Right atrium auricular region (tissue), 2 donors: ENCODE data around the gene HOXD9. TPM values are rescaled to one million over a fixed set of nuclear protein-coding genes. Genes with fewer than 3 reads are reported as not detected.

ENCODE experiments used
- DNase-seq: peaks from one replicate; pipeline ENCODE4 v3.0.0-alpha.2; 2019; ENCODE audit warnings: low spot score
- H3K27ac ChIP-seq, 2 donors: fragments of 200-600 bp; sonication (generic); 1 replicate in 1 of 2; 2 replicates in 1 of 2; pipeline ENCODE4 v1.5.1; 2016 to 2019
- H3K27me3 ChIP-seq, 2 donors: fragments of 200-600 bp; sonication (generic); one replicate each; pipeline versions ENCODE4 v1.5.1 to v1.6.0; 2017 to 2019
- H3K36me3 ChIP-seq: fragments of 200-600 bp; sonication (generic); one replicate; pipeline ENCODE4 v1.5.1; 2016
- H3K4me1 ChIP-seq, 2 donors: fragments of 200-600 bp; sonication (generic); one replicate each; pipeline versions ENCODE4 v1.5.1 to v1.6.0; 2017 to 2019
- H3K4me3 ChIP-seq, 2 donors: fragments of 200-600 bp; sonication (generic); 1 replicate in 1 of 2; 2 replicates in 1 of 2; pipeline ENCODE4 v1.5.1; 2017 to 2019; ENCODE audit warnings: mild to moderate bottlenecking in 1 of 2, moderate library complexity in 1 of 2
- H3K9me3 ChIP-seq, 2 donors: fragments of 200-600 bp; sonication (generic); one replicate each; pipeline ENCODE4 v1.5.1; 2019
- CTCF ChIP-seq, 2 donors: fragments of 200-600 bp; sonication (generic); IDR thresholded peaks; one replicate each; pipeline ENCODE4 v1.5.1; 2019; ENCODE audit warnings: antibody characterized with exemption in 2 of 2
- total RNA-seq, 2 donors: library from RNA; depleted of rRNA; stranded (reverse); fragments of >200 nt; gene quantifications; one replicate each; pipeline ENCODE4 v1.1.0, GENCODE V29; 2016

HOXD9 gene
- total RNA-seq, 2 donors from 2014 or later = 0.44 TPM; not detected in 1

- DNase-seq = no peak
- Histone ChIP-seq H3K27me3 (peaks cover 87 to 92% of the 10 kb centered on the region in 2 donors), H3K4me3 (no peak within 1 kb of the TSS), H3K27ac (no peak within 1 kb of the TSS), H3K9me3 (peaks cover 0 to 4% of the 10 kb centered on the region in 2 donors), H3K4me1 (peaks cover 0 to 6% of the 10 kb centered on the region in 2 donors), H3K36me3 (no peaks in the 10 kb centered on the region)
- no peak for TF ChIP-seq CTCF (IDR thresholded peaks at IDR 0.05)
Observed at GRCh38 chr2:176115883-176116813, 6.4 kb upstream of the HOXD9 start, which contains the start of gene HOXD10. Gene HOXD10 (plus strand): TSS chr2:176116778. CDS start chr2:176116834, 56 bp downstream.

- no peak overlapping the region for H3K27ac ChIP-seq
- H3K27me3 ChIP-seq = peaks cover 79 to 94% of the 10 kb centered on the region in 2 donors
- peaks cover 0 to 13% of the 10 kb centered on the region in 2 donors for H3K4me1 ChIP-seq
- no peak for TF ChIP-seq CTCF (IDR thresholded peaks at IDR 0.05)
- DNase-seq = no peak
- H3K4me3 ChIP-seq = no peak overlapping the region
- H3K36me3 ChIP-seq = no peaks in the 10 kb centered on the region
- H3K9me3 ChIP-seq = peaks cover 0 to 4% of the 10 kb centered on the region in 2 donors
Observed at GRCh38 chr2:176117162-176117822, 5.2 kb upstream of the HOXD9 start.

- Histone ChIP-seq H3K9me3 (peaks cover 0 to 4% of the 10 kb centered on the region in 2 donors), H3K4me1 (peaks cover 0 to 19% of the 10 kb centered on the region in 2 donors), H3K36me3 (no peaks in the 10 kb centered on the region), H3K4me3 (no peak overlapping the region), H3K27me3 (peaks cover 78 to 94% of the 10 kb centered on the region in 2 donors), H3K27ac (no peak overlapping the region)
- DNase-seq = no peak
- no peak for TF ChIP-seq CTCF (IDR thresholded peaks at IDR 0.05)
Observed at GRCh38 chr2:176117823-176118371, 4.6 kb upstream of the HOXD9 start.

DNA sequence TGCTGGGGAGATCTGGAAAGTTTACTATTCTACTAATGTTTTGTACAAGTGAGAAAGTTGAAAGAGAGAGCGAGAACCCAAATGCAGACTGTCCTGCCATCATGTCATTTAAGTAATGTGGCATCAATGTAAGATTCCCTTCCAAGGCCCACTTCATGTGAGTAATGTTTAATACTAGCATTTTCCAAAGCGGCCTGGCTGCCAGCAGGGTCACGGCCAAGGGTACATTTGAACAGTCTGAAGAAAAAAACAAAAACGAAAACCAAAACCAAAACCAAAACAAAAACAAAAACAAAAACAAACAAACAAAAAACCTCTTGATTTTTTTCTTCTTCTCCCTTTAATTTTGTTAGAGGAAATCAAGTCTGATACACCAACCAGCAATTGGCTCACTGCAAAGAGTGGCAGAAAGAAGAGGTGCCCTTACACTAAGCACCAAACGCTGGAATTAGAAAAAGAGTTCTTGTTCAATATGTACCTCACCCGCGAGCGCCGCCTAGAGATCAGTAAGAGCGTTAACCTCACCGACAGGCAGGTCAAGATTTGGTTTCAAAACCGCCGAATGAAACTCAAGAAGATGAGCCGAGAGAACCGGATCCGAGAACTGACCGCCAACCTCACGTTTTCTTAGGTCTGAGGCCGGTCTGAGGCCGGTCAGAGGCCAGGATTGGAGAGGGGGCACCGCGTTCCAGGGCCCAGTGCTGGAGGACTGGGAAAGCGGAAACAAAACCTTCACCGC lies 3.7 kb upstream of the HOXD9 start:
- Histone ChIP-seq H3K4me1 (peaks cover 0 to 25% of the 10 kb centered on the region in 2 donors), H3K4me3 (no peak overlapping the region), H3K27me3 (peaks cover 73 to 93% of the 10 kb centered on the region in 2 donors), H3K36me3 (no peaks in the 10 kb centered on the region), H3K27ac (no peak overlapping the region), H3K9me3 (peaks cover 0 to 4% of the 10 kb centered on the region in 2 donors)
- no peak for DNase-seq
- TF ChIP-seq CTCF (IDR thresholded peaks at IDR 0.05) = peak; percentile 8 to 21
